HepG2 (cell line): ENCODE data around the gene CCNQ. TPM values are rescaled to one million over a fixed set of nuclear protein-coding genes. Genes with fewer than 3 reads are reported as not detected.

Experiments
- ATAC-seq: fragments of 200-7000 bp; cut with Tn5 transposase; 3 replicates; pipeline ENCODE4 v1.9.1; 2020; ENCODE audit warnings: mild to moderate bottlenecking, moderate library complexity
- BruUV-seq: library from RNA; stranded (reverse); fragments of 400-500 nt; replicated peaks from 2 replicates; lab custom pipeline; 2021; lab: Mats Ljungman, UMichigan
- CTCF ChIA-PET: fragments of 300-600 bp; formaldehyde crosslinking; extraction: SDS; loops from one replicate; lab custom pipeline; 2021; ENCODE audit warnings: low total read pairs, inconsistent platforms, low intra/inter-chr PET ratio; lab: Yijun Ruan, JAX
- POLR2A ChIA-PET: fragments of 350-600 bp; sonication (Branson Sonifier 250); formaldehyde crosslinking; loops from one replicate; lab custom pipeline; 2020; ENCODE audit warnings: antibody characterized with exemption, inconsistent platforms; lab: Yijun Ruan, JAX
- DNase-seq: peaks from one replicate; pipeline ENCODE4 v3.0.0-alpha.2; 2015; ENCODE audit warnings: low spot score
- FAIRE-seq: peaks from 3 replicates; lab custom pipeline; 2011; peaks lifted over from hg19 to GRCh38; lab: Jason Lieb, UNC
- H2AFZ ChIP-seq: one replicate; pipeline ENCODE4 v1.6.1; 2011; ENCODE audit warnings: low read length, inconsistent platforms
- H3K27ac ChIP-seq: fragments of 300-600 bp; 3 replicates; pipeline ENCODE4 v1.8.0; 2011; ENCODE audit warnings: mixed run types, mild to moderate bottlenecking, mixed read lengths, low read length, inconsistent platforms; ENCODE audit not compliant: insufficient read depth; ENCODE audit errors: extremely low read length
- H3K27me3 ChIP-seq, 2 experiments: fragments of 200-600 bp in 1 of 2; 2 replicates in 1 of 2; 3 replicates in 1 of 2; pipeline versions ENCODE4 v1.6.0 to v1.8.0; 2011; ENCODE audit warnings: low read length in 2 of 2, mild to moderate bottlenecking in 2 of 2, moderate library complexity in 2 of 2, inconsistent platforms in 1 of 2; ENCODE audit not compliant: insufficient read depth in 2 of 2, control insufficient read depth in 1 of 2
- H3K36me3 ChIP-seq, 2 experiments: fragments of 200-600 bp in 1 of 2; replicated peaks in 1 of 2; 2 replicates in 1 of 2; 3 replicates in 1 of 2; pipeline versions ENCODE4 v1.5.1 to v1.8.0; 2011; ENCODE audit warnings: low read length in 2 of 2, inconsistent platforms in 1 of 2; ENCODE audit not compliant: insufficient read depth in 2 of 2, control insufficient read depth in 1 of 2
- H3K4me1 ChIP-seq: 2 replicates; pipeline ENCODE4 v1.5.1; 2012; ENCODE audit warnings: low read length, inconsistent platforms; ENCODE audit not compliant: insufficient read depth
- H3K4me2 ChIP-seq: 2 replicates; pipeline ENCODE4 v1.6.0; 2011; ENCODE audit warnings: low read depth, low read length, inconsistent platforms
- H3K4me3 ChIP-seq, 3 experiments: fragments of 200-600 bp in 1 of 3; sonication (generic), shearing (Covaris generic) in 1 of 3; replicated peaks in 1 of 3; 2 replicates each; pipeline ENCODE4 v1.5.1; 2011 to 2016; ENCODE audit warnings: low read length in 3 of 3, inconsistent platforms in 2 of 3, low read depth in 2 of 3, mild to moderate bottlenecking in 2 of 3, control low read depth in 1 of 3, mixed read lengths in 1 of 3; ENCODE audit not compliant: insufficient read depth in 1 of 3
- H3K79me2 ChIP-seq: one replicate; pipeline ENCODE4 v1.6.1; 2011; ENCODE audit warnings: low read length, inconsistent platforms; ENCODE audit not compliant: insufficient read depth
- H3K9ac ChIP-seq: 2 replicates; pipeline ENCODE4 v1.6.0; 2011; ENCODE audit warnings: mild to moderate bottlenecking, low read depth, low read length, inconsistent platforms; ENCODE audit not compliant: insufficient read depth
- H3K9me3 ChIP-seq: 2 replicates; pipeline ENCODE4 v1.5.1; 2012; ENCODE audit warnings: mild to moderate bottlenecking, low read length
- H4K20me1 ChIP-seq: 2 replicates; pipeline ENCODE4 v1.6.0; 2011; ENCODE audit warnings: inconsistent platforms, mild to moderate bottlenecking, low read length, moderate library complexity; ENCODE audit not compliant: insufficient read depth
- GTF2F1 ChIP-seq: fragments of 150-350 bp; IDR thresholded peaks from 2 replicates; pipeline ENCODE4 v1.6.1; 2014; ENCODE audit warnings: low read length
- MTF1 ChIP-seq: sonication (generic); formaldehyde crosslinking; IDR thresholded peaks from 2 replicates; pipeline ENCODE4 v1.5.0; 2020; ENCODE audit warnings: missing genetic modification reagents
- NFKB2 ChIP-seq: sonication (generic); formaldehyde crosslinking; IDR thresholded peaks from 2 replicates; pipeline ENCODE4 v1.4.0; 2020; ENCODE audit warnings: missing genetic modification reagents, borderline replicate concordance
- ZNF142 ChIP-seq: sonication (generic); formaldehyde crosslinking; IDR thresholded peaks from 2 replicates; pipeline ENCODE4 v1.4.0; 2020; ENCODE audit warnings: missing genetic modification reagents
- ZNF432 ChIP-seq: sonication (generic); formaldehyde crosslinking; IDR thresholded peaks from 2 replicates; pipeline ENCODE4 v1.5.0; 2020; ENCODE audit warnings: missing genetic modification reagents, mild to moderate bottlenecking, borderline replicate concordance
- WGBS: methylation state at CpG from one replicate; pipeline ENCODE4 v1.1.6; 2017; ENCODE audit warnings: low lambda C conversion rate; 5-methylcytosine and 5-hydroxymethylcytosine counted together
- in situ Hi-C: cut with HindIII; loops from 2 replicates; pipeline ENCODE4 v1.10.0; 2017; ENCODE audit warnings: low pct_unique_long_range_greater_than_20kb; ENCODE audit not compliant: extremely low pct_ligation_motif_present
- intact Hi-C: fragments of 100-400 bp; cut with micrococcal nuclease; formaldehyde crosslinking; loops from one replicate; pipeline ENCODE4 v1.10.0; 2022; ENCODE audit not compliant: unreplicated experiment
- polyA plus RNA-seq, 8 experiments: library from polyadenylated mRNA; depleted of rRNA in 3 of 8; stranded (reverse) in 7 of 8; unstranded in 1 of 8; fragments of >200 nt; fragmentation: Illumina TruSeq in 4 of 8; extraction: Trizol in 4 of 8; gene quantifications; 2 replicates each; pipeline versions ENCODE4 v1.2.1 to v1.2.3, GENCODE V29; 2011 to 2016; ENCODE audit warnings: low read depth in 4 of 8, missing spikeins in 1 of 8, mixed read lengths in 1 of 8; ENCODE audit not compliant: insufficient read depth in 1 of 8
- total RNA-seq, 5 experiments: library from RNA; depleted of rRNA; stranded (reverse); fragments of >200 nt; fragmentation: Illumina TruSeq; extraction: Trizol; gene quantifications; 2 replicates each; pipeline ENCODE4 v1.2.3, GENCODE V29; 2016; ENCODE audit warnings: low read depth in 1 of 5
- TF ChIP-seq, protein P1 (sequence below): sonication (generic); formaldehyde crosslinking; IDR thresholded peaks from 2 replicates; pipeline ENCODE4 v1.9.0; 2021; ENCODE audit warnings: missing genetic modification reagents, borderline replicate concordance
- TF ChIP-seq, protein P2 (sequence below): sonication (generic); formaldehyde crosslinking; conservative IDR thresholded peaks from 2 replicates; pipeline ENCODE4 v1.8.0; 2022; ENCODE audit warnings: missing genetic modification reagents
- TF ChIP-seq, protein P3 (sequence below): sonication (generic); formaldehyde crosslinking; IDR thresholded peaks from 2 replicates; pipeline ENCODE4 v1.8.0; 2022; ENCODE audit warnings: missing genetic modification reagents, mild to moderate bottlenecking, borderline replicate concordance
- TF ChIP-seq, protein P4 (sequence below): sonication (generic); formaldehyde crosslinking; IDR thresholded peaks from 2 replicates; pipeline ENCODE4 v1.5.0; 2020; ENCODE audit warnings: mild to moderate bottlenecking, missing genetic modification reagents

The CCNQ gene
- total and polyA plus RNA-seq, 2 of the 13 experiments (the other 11 are each of a cell fraction or from before 2014, with no cell fraction given): 15.0 to 25.5 TPM

DNA sequence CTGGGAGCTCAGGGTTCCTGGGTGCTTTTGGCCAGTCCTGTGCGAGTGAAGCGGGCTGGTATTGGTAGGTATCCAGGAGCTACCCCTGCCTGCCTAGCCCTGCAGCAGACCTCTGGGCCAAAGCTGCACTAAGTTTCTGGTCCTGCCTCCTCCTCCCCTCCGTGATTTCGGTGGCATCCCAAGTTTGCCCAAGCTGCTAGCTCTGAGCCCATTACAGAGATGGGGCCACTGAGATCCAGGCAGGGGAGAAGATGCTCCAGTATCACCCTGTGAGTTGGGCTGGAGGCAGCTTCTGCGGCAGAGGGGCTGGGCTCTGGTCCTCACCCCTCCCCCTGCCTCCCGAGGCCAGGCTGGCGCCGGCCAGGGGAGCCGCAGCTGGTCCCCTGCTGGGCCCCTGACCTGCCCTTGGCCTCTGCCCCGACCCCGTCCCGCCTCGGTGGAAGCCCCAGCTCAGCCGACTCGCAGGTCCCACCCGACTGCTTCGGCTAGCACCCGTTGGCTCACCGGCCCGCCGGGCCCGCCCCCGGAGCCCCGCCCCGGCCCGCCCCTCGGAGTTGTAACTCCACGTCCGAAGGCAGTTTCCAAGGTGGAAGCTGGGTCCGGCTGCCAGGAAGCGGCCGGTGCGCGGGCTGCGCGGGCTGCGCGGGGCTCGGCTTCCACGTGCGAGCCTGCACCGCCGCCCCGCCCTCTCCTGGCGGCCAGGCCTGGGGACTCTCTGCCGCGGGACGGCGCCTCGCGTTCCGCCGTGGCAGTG lies 47.9 kb upstream of the CCNQ start, which contains the start of gene DUSP9:
Gene DUSP9, plus strand, starts transcription at position 584 of the 754 bp plus-strand sequence. CDS start 751 bp downstream, outside the sequence.
- peak within 1 kb of the TSS; percentile 77 for H3K9ac ChIP-seq
- TF ChIP-seq, protein P1, sequence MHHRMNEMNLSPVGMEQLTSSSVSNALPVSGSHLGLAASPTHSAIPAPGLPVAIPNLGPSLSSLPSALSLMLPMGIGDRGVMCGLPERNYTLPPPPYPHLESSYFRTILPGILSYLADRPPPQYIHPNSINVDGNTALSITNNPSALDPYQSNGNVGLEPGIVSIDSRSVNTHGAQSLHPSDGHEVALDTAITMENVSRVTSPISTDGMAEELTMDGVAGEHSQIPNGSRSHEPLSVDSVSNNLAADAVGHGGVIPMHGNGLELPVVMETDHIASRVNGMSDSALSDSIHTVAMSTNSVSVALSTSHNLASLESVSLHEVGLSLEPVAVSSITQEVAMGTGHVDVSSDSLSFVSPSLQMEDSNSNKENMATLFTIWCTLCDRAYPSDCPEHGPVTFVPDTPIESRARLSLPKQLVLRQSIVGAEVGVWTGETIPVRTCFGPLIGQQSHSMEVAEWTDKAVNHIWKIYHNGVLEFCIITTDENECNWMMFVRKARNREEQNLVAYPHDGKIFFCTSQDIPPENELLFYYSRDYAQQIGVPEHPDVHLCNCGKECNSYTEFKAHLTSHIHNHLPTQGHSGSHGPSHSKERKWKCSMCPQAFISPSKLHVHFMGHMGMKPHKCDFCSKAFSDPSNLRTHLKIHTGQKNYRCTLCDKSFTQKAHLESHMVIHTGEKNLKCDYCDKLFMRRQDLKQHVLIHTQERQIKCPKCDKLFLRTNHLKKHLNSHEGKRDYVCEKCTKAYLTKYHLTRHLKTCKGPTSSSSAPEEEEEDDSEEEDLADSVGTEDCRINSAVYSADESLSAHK: no peak
- TF ChIP-seq GTF2F1 (no peak), ZNF142 (CRISPR knock-in tag) (no peak; the same call in 1 of the 2 replicates), ZNF432 (no peak), MTF1 (CRISPR knock-in tag) (no peak), NFKB2 (no peak)
- TF ChIP-seq, protein P2, sequence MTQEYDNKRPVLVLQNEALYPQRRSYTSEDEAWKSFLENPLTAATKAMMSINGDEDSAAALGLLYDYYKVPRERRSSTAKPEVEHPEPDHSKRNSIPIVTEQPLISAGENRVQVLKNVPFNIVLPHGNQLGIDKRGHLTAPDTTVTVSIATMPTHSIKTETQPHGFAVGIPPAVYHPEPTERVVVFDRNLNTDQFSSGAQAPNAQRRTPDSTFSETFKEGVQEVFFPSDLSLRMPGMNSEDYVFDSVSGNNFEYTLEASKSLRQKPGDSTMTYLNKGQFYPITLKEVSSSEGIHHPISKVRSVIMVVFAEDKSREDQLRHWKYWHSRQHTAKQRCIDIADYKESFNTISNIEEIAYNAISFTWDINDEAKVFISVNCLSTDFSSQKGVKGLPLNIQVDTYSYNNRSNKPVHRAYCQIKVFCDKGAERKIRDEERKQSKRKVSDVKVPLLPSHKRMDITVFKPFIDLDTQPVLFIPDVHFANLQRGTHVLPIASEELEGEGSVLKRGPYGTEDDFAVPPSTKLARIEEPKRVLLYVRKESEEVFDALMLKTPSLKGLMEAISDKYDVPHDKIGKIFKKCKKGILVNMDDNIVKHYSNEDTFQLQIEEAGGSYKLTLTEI (CRISPR knock-in tag): no peak
- TF ChIP-seq, protein P3, sequence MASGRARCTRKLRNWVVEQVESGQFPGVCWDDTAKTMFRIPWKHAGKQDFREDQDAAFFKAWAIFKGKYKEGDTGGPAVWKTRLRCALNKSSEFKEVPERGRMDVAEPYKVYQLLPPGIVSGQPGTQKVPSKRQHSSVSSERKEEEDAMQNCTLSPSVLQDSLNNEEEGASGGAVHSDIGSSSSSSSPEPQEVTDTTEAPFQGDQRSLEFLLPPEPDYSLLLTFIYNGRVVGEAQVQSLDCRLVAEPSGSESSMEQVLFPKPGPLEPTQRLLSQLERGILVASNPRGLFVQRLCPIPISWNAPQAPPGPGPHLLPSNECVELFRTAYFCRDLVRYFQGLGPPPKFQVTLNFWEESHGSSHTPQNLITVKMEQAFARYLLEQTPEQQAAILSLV (CRISPR knock-in tag): no peak
- TF ChIP-seq, protein P4, sequence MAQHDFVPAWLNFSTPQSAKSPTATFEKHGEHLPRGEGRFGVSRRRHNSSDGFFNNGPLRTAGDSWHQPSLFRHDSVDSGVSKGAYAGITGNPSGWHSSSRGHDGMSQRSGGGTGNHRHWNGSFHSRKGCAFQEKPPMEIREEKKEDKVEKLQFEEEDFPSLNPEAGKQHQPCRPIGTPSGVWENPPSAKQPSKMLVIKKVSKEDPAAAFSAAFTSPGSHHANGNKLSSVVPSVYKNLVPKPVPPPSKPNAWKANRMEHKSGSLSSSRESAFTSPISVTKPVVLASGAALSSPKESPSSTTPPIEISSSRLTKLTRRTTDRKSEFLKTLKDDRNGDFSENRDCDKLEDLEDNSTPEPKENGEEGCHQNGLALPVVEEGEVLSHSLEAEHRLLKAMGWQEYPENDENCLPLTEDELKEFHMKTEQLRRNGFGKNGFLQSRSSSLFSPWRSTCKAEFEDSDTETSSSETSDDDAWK (CRISPR knock-in tag): no peak

More for the DNA sequence above, 47.9 kb upstream of the CCNQ start, which contains the start of gene DUSP9:
- Histone ChIP-seq H3K27ac (peak within 1 kb of the TSS; percentile 81), H3K79me2 (peaks cover 52% of the 10 kb centered on the region), H2AFZ (no peak within 1 kb of the TSS), H3K4me1 (peaks cover 52% of the 10 kb centered on the region), H3K4me3 (peak within 1 kb of the TSS; percentile 69 to 79 (median 75)), H3K27me3 (no peaks in the 10 kb centered on the region; a peak in 1 of 5 replicates), H3K36me3 (peaks cover 0 to 3% of the 10 kb centered on the region in 2 experiments; a peak in 1 of 5 replicates), H4K20me1 (peaks cover 14% of the 10 kb centered on the region; the same call in 1 of the 2 replicates), H3K9me3 (no peaks in the 10 kb centered on the region), H3K4me2 (peak within 1 kb of the TSS; percentile 88)
- ChIA-PET POLR2A (interaction anchor here (0.9 to 15.1 kb wide), 8 partner anchors 10 to 81 kb away, joined by 3 to 596 read pairs (median 6); no protein-coding TSS in a partner anchor), CTCF (interaction anchor here (1.3 kb wide), 1 partner anchor 37 kb away, joined by 4 read pairs; no protein-coding TSS in a partner anchor)
- peak; percentile 83 for DNase-seq
- intact Hi-C loops: no loop called here
- WGBS: no CpG with 5 or more reads among the region's 53 CpGs
- FAIRE-seq: peak; percentile 64
- peak; percentile 50 for ATAC-seq
- in situ Hi-C loops: loop anchor here (5.0 kb wide), 1 partner anchor 34 kb away; no protein-coding TSS in a partner anchor
- BruUV-seq: no TSS peak
